HS-27A (cell line): Measurements from ENCODE around the gene PLEKHG1.

Experiments
- DNase-seq: peaks from one replicate; pipeline ENCODE4 v3.0.0-alpha.2; 2012; ENCODE audit warnings: low read depth, missing footprints

Gene PLEKHG1

DNA sequence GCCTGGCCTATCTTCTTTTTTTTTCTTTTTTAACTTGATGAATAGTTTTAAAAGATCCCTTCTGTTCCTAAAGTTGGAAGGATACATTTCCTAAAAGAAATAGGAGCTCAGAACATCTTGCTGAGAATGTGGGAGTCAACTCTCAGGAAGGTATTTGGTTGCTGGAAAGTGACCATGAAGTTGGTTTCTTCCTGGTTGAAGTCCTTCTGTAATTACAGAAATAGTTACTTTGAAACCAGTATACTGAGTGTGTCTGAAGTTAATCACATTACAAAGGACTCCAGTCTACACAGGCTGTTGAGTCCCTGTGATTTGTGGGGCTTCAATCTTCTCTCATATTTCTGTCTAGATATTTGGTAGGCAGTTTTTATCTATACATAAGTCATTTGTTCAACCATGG, 9.8 kb upstream of the PLEKHG1 start:
- no peak for DNase-seq

DNA sequence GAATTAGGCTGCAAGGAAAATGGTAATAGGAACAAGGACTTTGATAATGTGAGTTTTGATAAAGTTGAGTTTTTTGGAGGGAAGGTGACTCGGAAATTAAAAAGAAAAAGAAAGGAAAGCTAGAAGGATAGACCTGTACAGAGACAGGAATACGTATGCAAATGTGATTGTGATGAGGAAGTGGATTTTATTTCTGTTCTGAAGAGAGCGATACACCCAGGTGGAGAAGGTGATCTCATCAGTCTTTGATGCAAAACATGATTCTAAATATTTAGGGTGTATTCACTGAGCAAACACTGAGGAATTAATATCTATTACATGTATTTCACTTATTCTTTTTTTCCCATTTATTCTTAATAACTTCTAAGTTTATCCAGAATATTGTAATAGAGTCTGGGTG, 9.2 kb upstream of the PLEKHG1 start:
- no peak for DNase-seq

DNA sequence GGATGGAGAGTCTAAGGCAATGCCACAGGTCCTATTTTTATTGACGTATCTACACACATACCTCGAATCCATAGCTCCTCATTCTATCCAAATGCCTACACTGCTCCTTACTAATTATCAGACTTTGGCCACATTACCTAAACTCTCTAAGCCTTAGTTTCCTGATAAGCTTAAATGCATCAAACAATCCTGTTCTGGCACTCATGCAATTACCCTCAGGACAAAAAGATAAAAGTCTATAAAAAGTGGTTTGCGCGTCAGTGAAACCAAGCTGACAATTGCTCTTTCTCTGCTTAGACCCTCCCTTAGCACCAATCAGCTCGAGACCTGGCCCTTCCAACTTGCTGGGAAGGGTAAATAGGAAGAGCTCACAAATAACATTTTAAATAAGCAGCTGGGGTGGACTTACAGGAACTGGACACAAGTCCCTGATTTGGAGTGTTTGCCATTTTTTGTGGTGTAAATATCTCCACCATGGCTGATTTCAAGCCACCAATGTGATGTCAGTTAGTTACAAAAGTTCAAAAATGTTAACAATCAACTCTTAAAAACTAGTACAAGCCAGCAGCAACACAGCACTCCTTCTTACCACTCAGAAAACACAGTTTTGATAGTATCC, 7.2 kb upstream of the PLEKHG1 start:
- DNase-seq, result no peak

DNA sequence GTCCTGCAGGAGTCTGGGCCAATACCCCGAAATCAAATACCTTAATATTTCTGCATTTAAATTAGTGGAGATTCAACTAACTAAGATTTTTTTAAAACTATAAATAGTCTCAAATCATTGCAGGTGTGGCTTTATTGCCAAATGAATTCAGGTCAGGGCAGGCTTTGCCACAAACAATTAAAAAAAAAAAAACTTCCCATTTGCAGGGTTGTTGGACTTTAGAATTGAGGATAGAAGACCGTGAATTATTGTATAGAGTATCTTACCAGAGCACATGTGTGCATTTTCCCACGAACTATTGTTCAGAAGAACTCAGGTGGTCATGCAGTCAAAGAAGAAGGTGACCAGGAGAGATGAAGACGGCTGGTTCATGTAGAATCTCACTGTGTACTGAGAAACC, 6.6 kb upstream of the PLEKHG1 start:
- DNase-seq, result no peak

DNA sequence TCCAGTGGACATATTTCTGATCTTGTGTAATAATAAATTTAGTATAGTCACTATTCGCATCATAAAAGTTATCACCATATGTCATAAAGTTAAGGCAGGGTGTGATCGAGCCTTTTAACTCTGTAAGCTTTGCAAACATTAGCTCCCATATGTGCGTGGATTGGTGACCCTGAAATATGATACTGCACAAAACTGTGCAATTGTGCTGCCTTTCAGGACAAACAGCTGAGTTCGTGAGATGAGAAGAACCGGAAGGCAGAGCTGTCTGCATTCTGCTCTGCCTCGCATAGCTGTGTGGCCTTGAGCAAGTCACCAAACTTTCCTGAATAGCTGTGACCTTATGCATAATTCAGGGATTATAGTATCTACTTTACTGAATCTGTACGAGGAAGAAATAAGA, 3.2 kb upstream of the PLEKHG1 start:
- no peak for DNase-seq

DNA sequence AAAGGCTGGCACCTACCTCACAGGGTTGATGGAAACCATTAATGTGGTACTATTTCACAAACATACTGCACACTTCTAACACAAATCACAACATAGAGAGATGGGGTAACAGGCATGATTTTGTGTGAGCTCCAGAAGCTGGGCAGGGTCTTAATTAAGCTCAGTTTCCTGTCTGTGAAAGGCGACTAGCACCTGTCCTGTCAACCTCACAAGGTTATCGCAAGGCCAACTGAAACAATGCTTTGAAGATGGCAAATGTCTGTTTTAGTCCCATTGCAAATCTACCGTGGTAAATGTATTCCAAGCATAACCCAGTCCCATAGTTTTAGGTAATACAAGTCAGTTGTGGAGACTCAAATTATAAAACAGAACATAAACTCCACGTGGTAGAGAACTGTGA, 1.3 kb upstream of the PLEKHG1 start:
- no peak for DNase-seq

DNA sequence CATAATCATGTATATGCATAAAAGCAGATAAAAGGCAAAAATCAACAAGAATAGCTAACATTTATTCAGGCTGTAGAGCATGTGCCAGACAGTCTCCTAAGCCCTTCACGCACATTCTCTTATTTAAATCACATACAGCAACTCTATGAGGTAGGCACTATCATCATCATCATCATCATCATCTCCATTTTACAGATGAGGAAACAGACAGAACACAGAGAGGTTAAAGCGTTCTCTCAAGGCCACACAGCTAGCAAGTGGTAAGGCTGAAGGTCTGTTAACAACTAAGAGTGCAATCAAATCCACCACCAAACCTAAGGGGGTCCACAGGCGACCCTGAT, 857 bp upstream of the PLEKHG1 start:
- DNase-seq, result no peak

DNA sequence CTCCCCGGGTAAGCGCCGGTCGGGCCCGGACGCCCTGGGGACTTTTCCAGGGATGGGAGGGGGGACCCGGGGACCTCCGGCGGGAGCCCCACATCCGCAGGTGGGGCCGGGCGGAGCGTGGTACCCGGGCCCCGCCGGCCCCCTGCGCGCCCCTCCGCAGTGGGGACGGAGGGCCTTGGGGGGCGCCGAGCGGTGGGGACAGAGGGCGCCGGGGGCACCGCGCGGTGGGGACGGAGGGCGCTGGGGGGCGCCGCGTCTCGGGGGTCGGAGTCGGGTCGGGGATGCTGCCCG, 270 bp downstream of the PLEKHG1 start:
- no peak for DNase-seq

DNA sequence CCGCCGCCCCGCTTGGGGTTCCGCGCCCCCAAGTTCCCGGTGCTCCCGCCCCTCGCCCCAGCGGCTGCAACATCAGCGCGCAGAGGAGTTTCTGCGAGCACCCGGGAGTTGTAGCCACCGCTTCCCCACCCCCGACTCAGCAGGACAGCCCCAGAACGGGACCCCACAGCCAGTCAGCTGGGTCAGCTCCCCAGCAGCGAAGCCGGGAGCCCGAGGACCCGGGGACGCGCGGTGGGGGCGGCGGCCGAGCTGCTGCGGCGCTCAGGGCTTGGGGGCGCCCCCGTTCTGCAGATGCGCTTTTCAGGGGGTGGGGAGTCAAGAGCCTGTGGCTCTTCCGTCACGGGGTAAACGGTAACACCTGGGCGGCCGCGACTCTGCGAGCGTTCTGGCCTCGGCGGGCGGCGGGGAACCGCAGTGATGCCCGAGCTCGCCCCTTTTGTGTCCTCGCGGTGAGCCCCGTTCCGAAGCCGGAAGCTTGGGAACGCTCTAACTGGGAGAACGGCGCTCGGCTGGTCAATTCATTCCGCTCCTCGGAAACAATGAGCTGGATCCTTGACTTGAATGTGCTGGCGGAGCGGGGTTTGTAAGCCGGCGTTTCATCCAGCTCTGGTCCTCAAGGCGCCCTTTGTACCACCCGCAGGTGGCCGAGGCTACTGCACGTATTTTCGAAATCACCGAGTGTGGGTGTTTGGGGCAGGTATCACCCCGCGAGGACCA, 774 bp downstream of the PLEKHG1 start:
- no peak for DNase-seq

DNA sequence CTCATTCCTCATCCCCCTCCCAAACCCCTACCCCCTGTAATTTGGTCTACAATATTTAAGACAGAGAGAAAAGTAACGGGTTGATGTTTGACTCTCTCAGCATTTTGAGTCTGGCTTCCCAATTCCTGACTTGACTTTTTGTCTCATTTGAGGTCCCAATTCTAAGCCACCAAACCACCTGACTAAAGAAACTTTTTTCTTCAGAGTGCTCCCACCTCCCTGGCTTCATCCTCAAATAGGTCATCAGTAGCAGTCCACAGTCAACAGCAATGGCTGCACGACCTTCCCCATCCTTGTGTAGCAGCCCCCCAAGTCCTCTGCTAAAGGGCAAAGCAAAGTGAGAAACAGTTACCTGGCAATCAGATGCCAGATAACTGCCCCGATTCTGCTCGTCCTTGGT, 1.8 kb downstream of the PLEKHG1 start:
- DNase-seq, result no peak

DNA sequence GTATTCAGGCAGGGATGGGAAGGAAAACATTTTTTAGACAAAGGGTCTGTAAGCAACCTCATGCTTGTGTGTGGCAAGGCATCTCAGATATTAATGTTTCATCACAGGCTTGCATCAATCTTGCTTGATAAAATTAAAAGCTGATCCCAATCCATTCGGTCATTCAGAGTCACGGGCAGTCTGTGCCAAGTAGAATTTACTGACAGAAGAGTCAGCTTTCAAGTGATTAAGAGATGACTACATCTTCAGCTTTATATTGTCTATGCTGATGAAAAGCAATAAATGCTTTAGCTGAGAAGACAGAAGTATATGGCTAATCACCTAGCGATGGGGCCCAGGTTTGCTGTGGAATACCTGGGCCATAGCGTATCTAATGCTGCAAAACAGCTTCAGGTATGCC, 3.5 kb downstream of the PLEKHG1 start:
- no peak for DNase-seq

DNA sequence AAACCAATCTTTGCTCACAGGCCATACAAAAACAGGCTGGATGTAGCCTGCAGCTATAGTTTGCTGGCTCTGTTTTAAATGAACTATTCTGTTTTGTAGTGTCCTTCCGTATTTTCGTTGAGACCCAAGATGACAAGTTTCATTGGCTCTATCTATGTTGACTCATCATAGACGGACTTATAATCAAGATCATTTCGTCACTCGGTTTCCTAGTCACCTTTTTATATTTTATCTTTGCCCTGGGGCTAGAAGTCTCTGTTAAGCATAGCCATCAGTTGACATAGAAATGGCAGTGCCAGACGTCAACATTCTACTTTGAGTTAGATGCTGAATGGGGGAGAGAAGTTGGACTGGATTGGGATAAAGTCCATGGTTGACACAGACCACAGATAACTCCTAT, 4.8 kb downstream of the PLEKHG1 start:
- no peak for DNase-seq

DNA sequence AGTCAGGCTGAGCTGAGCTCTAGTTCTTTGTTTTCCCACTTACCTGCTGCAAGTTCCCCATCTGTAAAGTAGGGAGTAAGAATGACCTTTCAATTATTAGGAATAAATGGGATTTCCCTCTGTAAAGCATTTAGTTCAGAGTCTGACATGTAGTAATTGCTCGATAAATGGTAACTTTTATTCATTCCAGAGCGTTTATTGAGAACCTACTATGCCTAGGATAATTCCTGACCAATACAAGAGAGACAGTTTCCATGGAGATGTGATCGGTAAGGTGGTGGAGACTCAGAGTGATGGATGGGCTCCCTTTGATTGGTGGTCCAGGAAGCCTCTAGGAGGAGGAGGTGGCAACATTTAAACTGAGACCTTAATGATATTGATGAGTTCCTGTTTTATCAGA, 5.6 kb downstream of the PLEKHG1 start:
- no peak for DNase-seq

DNA sequence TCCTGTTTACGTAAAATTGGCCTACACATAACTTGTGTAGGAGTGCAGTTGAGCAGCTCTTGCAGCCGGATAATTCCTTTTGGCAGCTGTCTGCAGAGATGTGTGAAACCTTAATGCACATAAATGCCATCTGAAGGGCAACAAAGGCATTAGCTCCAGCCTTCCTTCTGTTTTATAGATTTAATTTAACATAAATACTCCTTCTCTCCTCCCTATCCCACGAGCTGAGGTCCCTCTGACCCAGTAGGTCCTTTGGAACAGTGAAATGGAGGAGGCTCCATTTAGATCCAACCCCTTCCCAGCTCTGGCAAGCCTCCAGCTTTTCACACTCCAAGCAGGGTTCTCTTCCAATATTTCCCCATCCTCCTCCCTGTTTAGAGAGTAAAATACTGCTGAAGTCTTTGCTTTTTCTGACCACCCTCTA, 6.5 kb downstream of the PLEKHG1 start:
- DNase-seq, result no peak

DNA sequence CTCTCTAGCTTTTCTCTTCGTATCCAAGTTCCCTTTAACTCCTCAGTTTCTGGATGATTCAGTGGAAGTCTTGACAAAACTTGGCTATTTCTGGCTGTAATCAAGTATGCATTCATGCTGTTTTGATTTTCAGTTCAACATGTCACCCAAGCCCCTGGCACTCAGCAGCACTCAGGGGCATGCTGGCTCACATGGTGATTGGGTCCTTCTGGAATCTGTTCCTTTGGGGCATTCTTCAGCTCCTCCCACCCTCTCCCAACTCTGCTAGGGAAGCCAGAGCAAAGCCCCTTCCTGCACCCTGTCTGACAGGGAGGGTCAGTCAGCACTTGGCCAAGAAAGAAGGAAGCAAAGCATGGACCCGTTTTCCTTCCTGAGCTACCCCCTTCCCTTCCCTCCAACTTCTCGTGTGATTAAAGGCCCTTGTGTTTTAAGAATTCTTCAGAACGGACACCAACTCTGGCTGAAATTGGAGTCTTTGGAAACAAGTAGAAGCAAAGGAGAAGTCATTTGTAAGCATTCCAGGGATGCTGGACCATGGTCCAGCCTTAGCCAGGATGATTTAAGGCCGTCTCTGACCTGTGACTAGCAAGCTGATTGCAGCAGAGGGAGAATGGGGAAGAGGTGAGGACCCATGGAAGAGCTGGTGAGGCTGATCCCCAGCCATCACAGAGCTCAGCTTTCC, 7.1 kb downstream of the PLEKHG1 start:
- no peak for DNase-seq

DNA sequence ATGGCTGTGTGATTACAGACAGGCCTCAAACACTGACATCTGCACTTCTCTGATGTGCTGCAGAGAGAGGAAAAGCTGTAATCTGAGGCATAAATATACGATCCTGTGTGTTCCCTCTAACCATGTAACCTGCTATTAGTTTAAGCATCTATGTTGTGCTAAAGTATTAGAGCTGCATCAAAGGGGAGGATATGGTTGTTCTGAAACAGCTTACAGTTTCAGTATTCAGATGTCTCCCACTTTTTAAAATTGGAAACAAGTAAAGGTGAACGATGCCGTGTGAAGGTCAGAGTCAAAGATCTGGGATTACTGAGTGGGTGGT, 7.6 kb downstream of the PLEKHG1 start:
- DNase-seq, result no peak

DNA sequence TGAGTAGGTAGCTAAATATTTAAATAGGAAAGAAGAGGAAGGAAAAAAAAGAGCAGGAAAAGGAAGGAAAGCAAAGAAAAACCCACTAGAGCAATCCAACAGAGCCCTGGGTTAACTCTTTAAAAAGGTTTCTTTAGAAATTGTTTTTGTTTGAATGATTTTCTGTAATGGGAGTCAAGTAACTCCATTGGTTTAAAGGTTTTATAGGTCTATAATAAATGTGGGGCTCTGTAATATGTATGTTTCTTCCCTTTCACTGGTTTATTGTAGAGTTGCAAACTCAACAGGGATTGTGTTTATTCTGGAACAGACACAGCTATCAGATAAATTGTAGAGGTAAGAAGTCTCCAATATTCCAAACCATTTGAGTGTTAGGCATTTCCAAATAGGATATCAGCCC, 10.9 kb downstream of the PLEKHG1 start:
- no peak for DNase-seq

DNA sequence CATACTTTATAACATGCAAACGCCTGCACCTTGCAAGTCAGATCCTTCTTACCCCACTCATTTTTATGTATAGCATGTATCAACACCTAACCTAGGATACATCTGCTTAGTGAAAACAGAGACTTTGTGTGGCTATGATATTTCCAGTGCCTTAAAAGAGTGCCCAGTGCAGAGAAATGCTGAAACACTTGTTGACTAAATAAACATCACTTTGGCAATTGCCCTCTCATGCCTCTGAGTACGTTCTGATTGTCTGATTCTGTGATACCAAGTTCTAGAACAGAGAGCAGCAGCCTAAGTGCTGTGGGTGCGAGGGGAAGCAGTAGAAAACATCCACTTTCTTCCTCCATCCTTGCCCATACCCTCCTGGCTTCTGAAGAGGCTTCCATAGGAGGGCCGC, 13.6 kb downstream of the PLEKHG1 start:
- no peak for DNase-seq

DNA sequence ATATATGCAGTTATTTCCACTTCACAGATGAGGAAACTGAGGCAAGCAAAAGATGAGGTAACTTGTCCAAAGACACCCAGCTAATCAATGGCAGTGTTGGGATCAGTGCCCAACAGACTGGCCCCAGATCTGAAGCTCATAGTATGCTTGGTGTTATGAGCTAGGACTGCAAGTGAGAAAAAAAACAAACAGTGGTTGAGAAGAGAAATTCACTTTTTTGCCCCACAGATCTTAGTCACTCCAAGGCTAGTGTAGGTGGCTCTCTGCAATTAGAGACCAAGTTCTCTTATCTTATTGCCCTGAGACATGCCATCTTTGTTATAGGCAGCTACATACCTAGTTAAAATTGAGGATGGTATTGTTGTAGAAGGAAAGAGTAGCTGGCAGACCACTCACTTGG, 16.3 kb downstream of the PLEKHG1 start:
- DNase-seq, result no peak

DNA sequence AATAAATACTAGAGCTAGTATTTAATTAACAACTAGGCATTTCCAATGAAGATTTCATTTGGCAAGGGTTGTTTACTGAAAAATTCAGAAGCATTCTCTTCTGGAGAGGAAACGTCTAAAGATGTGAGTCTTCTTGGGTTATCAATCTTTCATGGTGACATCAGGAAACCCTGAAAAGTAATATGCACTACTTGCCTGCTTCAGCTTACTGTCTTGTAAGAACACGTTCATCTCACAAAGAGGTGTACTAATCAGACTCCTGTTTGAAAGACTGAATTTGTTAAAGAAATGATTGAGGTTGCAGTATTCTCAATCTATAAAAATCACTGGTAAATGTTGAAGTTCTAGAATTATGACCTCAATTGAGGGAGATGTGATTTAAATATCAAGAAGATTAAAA, 16.9 kb downstream of the PLEKHG1 start:
- no peak for DNase-seq

DNA sequence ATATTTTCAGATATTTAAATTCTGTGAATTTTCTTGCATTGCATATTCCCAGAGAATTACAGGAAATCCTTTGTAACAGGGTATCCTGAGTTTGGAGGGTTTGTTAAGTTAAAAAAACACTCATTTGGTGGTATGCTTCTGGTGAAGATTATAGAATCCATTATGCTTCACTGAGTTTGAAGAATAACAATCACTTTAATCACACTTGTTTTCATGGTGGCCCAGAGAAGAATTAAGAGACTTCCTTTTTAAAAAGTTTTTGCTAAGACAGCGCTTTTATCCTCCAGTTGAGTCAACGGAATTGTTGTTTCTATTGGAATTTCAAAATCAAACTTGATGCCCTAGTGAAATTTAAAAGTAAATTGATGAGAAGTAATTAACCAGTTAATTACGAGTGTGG, 17.4 kb downstream of the PLEKHG1 start:
- no peak for DNase-seq

DNA sequence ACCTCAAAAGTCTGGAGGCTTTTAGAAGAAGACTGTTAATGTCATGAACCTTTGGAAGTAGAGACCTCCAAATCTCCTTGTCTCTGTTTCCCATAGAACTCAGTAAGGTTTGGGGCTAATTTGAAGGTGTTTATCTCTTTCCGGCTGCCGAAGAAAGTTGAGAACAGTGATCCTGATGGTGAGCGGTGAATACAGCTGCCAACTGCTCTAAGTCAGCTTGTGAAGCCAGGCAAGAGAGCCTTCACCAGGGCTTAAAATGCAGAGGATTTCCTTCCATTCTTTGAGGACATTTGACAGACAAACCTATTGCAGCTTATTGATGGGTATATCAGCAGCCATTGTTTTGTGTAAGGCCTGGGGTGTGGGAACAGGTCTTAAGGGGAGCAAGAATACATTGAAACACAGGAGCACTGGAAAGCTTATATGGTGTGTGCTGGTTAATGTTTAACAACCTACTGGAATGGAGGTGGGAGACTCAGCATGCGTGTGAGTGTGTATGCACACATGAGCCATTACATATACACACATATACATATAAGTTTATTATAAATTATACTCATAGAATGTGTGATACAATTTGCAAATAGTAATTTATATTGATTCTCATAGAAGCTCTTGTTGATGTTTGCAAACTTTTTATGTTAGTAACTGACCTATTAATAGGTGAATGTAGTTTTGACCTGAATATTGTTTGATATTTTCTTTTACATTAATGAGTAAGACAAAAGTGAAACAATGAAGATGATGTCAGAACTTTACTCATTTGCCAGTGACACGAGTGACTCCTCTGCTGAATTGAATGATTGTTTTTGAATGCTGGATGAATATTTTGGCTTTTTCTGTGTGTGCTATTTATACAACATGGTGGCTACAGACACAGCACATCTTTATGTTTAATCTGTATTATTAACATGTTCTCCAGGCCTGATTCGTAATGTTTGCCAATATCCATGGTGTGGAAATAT, 18.1 kb downstream of the PLEKHG1 start:
- no peak for DNase-seq

DNA sequence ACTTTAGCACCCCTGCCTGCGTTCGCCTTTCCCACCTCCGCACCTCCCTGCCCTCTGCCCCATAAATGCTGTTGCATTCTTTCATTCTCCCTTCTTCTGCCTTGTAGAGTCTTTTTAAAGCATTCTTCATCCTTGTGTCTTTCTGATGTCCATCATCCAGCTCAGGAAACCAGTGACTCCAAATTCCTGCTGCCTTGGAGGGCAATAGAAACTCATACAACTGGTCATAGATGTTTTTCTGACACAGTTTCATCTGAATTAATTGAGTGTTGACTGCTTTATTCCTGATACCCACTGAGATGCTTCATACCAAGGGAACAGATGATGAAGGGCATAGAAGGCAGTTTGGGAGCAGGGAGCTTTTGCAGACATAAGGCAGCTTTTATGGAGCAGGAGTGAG, 19.6 kb downstream of the PLEKHG1 start:
- no peak for DNase-seq
